T-helper 17 cell (primary cell): ENCODE data around the gene NMBR. TPM values are rescaled to one million over a fixed set of nuclear protein-coding genes. Genes with fewer than 3 reads are reported as not detected.
"Not testable (repeated sequence)": the region's sequence is repeated elsewhere in the genome, so short reads cannot be mapped to it uniquely, and the experiment has no call there.

Experiments used
- ATAC-seq: fragments of 150-1000 bp; cut with Tn5 transposase; 2 replicates; pipeline ENCODE4 v1.10.0; 2021; ENCODE audit warnings: mild to moderate bottlenecking, moderate library complexity
- DNase-seq, 3 donors: peaks; one replicate each; pipeline versions ENCODE4 v3.0.0 to v3.0.0-alpha.2; 2020 to 2021
- H3K9me3 ChIP-seq: one replicate; pipeline ENCODE4 v1.7.0; 2013; ENCODE audit warnings: low read length, mild to moderate bottlenecking; ENCODE audit not compliant: control insufficient read depth, poor library complexity, severe bottlenecking
- H3K27ac Mint-ChIP-seq: one replicate; pipeline ENCODE4 v1.8.0; 2022; ENCODE audit warnings: mild to moderate bottlenecking, moderate library complexity, mixed read lengths
- H3K27me3 Mint-ChIP-seq: one replicate; pipeline ENCODE4 v1.8.0; 2022; ENCODE audit warnings: mixed read lengths
- H3K36me3 Mint-ChIP-seq: one replicate; pipeline ENCODE4 v1.8.0; 2022; ENCODE audit warnings: low read depth, mixed read lengths
- H3K4me1 Mint-ChIP-seq: one replicate; pipeline ENCODE4 v1.8.0; 2022; ENCODE audit warnings: mild to moderate bottlenecking, mixed read lengths
- H3K4me3 Mint-ChIP-seq: one replicate; pipeline ENCODE4 v1.8.0; 2022; ENCODE audit warnings: mild to moderate bottlenecking, moderate library complexity, mixed read lengths
- total RNA-seq, 4 donors: library from RNA in 2 of 4; stranded (reverse) in 2 of 4; gene quantifications; one replicate each; pipeline ENCODE4 v1.2.3 and lab custom pipeline; 2022 to 2026

The NMBR gene
- total RNA-seq, 2 donors from 2014 or later: not detected

DNA sequence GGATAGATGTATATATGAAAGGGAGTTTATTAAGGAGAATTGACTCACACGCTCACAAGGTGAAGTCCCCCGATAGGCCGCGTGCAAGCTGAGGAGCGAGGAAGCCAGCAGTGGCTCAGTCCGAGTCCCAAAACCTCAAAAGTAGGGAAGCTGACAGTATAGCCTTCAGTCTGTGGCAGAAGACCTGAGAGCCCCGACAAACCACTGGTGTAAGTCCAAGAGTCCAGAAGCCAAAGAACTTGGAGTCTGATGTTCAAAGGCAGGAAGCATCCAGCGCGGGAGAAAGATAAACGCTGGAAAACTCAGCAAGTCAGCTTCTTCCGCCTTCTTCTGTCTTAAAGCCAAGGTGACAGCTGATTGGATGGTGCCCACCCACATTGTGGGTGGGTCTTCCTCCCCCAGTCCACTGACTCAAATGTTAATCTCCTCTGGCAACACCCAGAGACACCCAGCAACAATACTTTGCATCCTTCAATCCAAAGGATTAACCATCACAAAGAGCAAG lies 116.8 kb downstream of the NMBR start:
- ATAC-seq (no peak), DNase-seq (no peak)
- H3K27ac Mint-ChIP-seq: no peak overlapping the region
- no peak overlapping the region for H3K4me3 Mint-ChIP-seq
- peaks cover 3% of the 10 kb centered on the region for H3K36me3 Mint-ChIP-seq
- no peaks in the 10 kb centered on the region for H3K4me1 Mint-ChIP-seq
- H3K9me3 ChIP-seq: peaks cover 3% of the 10 kb centered on the region
- H3K27me3 Mint-ChIP-seq: no peaks in the 10 kb centered on the region

- Mint-ChIP-seq H3K4me1 (no peaks in the 10 kb centered on the region), H3K27ac (no peak overlapping the region), H3K27me3 (no peaks in the 10 kb centered on the region), H3K36me3 (no peaks in the 10 kb centered on the region), H3K4me3 (no peak overlapping the region)
- DNase-seq (no peak), ATAC-seq (no peak)
- H3K9me3 ChIP-seq: peaks cover 3% of the 10 kb centered on the region
Measured at GRCh38 chr6:142028527-142028926, 118.4 kb downstream of the NMBR start.

- H3K4me3 Mint-ChIP-seq, H3K9me3 ChIP-seq, H3K27ac Mint-ChIP-seq, H3K36me3 Mint-ChIP-seq, ATAC-seq, DNase-seq, H3K4me1 Mint-ChIP-seq, H3K27me3 Mint-ChIP-seq: not testable (repeated sequence)
Measured at GRCh38 chr6:142027804-142028203, 119.1 kb downstream of the NMBR start.

GRCh38 chr6:142027074-142027473 lies 119.8 kb downstream of the NMBR start:
- DNase-seq: no peak
- Mint-ChIP-seq H3K27me3 (no peaks in the 10 kb centered on the region), H3K27ac (no peak overlapping the region), H3K36me3 (no peaks in the 10 kb centered on the region), H3K4me1 (no peaks in the 10 kb centered on the region), H3K4me3 (no peak overlapping the region)
- ATAC-seq: no peak
- H3K9me3 ChIP-seq: peaks cover 3% of the 10 kb centered on the region

DNA sequence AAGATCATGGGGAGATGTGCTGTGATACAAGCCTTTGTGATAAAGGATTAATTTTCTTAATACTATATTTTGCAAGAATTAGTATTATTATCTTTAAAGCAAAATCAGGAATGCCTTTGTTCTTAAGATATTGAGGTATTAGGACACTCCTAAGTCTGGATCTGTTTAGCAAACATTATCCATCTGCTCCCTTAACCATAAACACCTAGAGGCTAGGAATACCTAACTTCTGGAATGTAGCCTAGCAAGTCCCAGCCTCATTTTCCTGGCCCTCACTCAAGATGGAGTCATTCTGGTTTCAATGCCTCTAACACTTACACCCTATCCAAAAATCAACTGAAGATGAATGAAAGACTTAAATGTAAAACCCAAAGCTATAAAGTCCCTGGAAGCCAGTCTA lies 120.5 kb downstream of the NMBR start:
- Mint-ChIP-seq H3K4me1 (no peaks in the 10 kb centered on the region), H3K27ac (no peak overlapping the region), H3K4me3 (no peak overlapping the region), H3K27me3 (no peaks in the 10 kb centered on the region), H3K36me3 (no peaks in the 10 kb centered on the region)
- peaks cover 3% of the 10 kb centered on the region for H3K9me3 ChIP-seq
- DNase-seq (no peak), ATAC-seq (no peak)

Other genes with a start within 250 kb of the NMBR start
- not detected for gene GJE1, start 14.2 kb downstream of the NMBR start, total RNA-seq
- gene VTA1, start 141 bp upstream of the NMBR start, total RNA-seq: 10 to 100 TPM; 17.0 to 17.2 TPM
- gene ADGRG6, start 154.9 kb upstream of the NMBR start, total RNA-seq: under 1 TPM; 0.18 to 0.25 TPM